HL-60 (cell line): ENCODE measurements around the gene MRPL58.

Experiments
- CTCF ChIP-seq: IDR thresholded peaks from one replicate; pipeline ENCODE4 v1.5.1; 2011; ENCODE audit warnings: low read length, control low read depth, inconsistent platforms; ENCODE audit not compliant: insufficient read depth
- GABPA ChIP-seq: IDR thresholded peaks from 2 replicates; pipeline ENCODE4 v1.6.1; 2012; ENCODE audit warnings: low read depth
- POLR2AphosphoS5 ChIP-seq: IDR thresholded peaks from 2 replicates; pipeline ENCODE4 v1.6.1; 2012; ENCODE audit warnings: low read depth
- REST ChIP-seq: IDR thresholded peaks from 2 replicates; pipeline ENCODE4 v1.6.1; 2012; ENCODE audit warnings: low read depth; ENCODE audit not compliant: insufficient replicate concordance

- TF ChIP-seq CTCF = no peak
- TF ChIP-seq GABPA = no peak
- TF ChIP-seq POLR2AphosphoS5 = no peak
- TF ChIP-seq REST = no peak
These were observed 52.0 kb downstream of the MRPL58 start for GRCh38 chr17:75064460-75064859.
